WERI-Rb-1 (cell line): ENCODE data around the gene MUC5B.

ENCODE experiments used
- DNase-seq: peaks from one replicate; pipeline ENCODE4 v3.0.0-alpha.2; 2020
- H3K27ac ChIP-seq: fragments of 250-450 bp; sonication (Bioruptor Pico); 2 replicates; pipeline ENCODE4 v1.5.1; 2020; ENCODE audit warnings: mild to moderate bottlenecking, moderate library complexity
- H3K27me3 ChIP-seq: fragments of 250-450 bp; sonication (Bioruptor Pico); 2 replicates; pipeline ENCODE4 v1.5.1; 2021; ENCODE audit warnings: mild to moderate bottlenecking, low read depth, moderate library complexity; ENCODE audit not compliant: insufficient read depth, severe bottlenecking
- H3K36me3 ChIP-seq: fragments of 250-450 bp; sonication (Bioruptor Pico); 2 replicates; pipeline ENCODE4 v1.5.1; 2020; ENCODE audit warnings: mild to moderate bottlenecking, moderate library complexity
- H3K4me3 ChIP-seq: 2 replicates; pipeline ENCODE4 v1.5.1; 2011; ENCODE audit warnings: low read depth, mild to moderate bottlenecking, control low read depth, low read length
- H3K9me3 ChIP-seq: fragments of 250-450 bp; sonication (Bioruptor Pico); 2 replicates; pipeline ENCODE4 v1.5.1; 2021; ENCODE audit warnings: mild to moderate bottlenecking, moderate library complexity; ENCODE audit not compliant: severe bottlenecking
- TF ChIP-seq, protein P1 (sequence below): IDR thresholded peaks from 2 replicates; pipeline ENCODE4 v1.5.1; 2011; ENCODE audit warnings: low read depth, mild to moderate bottlenecking, control low read depth, inconsistent platforms, low read length

Gene MUC5B

DNA sequence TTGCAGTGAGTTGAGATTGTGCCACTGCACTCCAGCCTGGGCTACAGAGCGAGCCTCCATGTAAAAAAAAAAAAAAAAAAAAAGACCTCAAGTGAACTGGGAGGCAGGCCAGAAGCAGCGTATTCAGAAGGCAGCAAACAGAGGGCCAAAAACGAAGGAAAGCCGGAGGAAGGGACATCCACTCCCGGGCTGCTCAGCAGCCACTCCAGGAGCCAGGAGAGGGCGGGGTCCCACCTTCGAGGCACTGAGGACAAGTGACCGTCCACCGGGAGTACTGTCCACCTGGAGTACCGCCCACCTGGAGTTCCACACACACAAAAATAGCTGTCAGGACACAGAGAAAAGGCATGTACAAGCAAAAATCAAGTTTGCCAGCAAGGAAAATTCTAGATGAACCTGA, 81.1 kb downstream of the MUC5B start:
- H3K27me3 ChIP-seq = no peaks in the 10 kb centered on the region
- H3K9me3 ChIP-seq = no peaks in the 10 kb centered on the region
- no peak for DNase-seq
- H3K36me3 ChIP-seq = peaks cover 28% of the 10 kb centered on the region
- TF ChIP-seq, protein P1, sequence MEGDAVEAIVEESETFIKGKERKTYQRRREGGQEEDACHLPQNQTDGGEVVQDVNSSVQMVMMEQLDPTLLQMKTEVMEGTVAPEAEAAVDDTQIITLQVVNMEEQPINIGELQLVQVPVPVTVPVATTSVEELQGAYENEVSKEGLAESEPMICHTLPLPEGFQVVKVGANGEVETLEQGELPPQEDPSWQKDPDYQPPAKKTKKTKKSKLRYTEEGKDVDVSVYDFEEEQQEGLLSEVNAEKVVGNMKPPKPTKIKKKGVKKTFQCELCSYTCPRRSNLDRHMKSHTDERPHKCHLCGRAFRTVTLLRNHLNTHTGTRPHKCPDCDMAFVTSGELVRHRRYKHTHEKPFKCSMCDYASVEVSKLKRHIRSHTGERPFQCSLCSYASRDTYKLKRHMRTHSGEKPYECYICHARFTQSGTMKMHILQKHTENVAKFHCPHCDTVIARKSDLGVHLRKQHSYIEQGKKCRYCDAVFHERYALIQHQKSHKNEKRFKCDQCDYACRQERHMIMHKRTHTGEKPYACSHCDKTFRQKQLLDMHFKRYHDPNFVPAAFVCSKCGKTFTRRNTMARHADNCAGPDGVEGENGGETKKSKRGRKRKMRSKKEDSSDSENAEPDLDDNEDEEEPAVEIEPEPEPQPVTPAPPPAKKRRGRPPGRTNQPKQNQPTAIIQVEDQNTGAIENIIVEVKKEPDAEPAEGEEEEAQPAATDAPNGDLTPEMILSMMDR = no peak
- H3K4me3 ChIP-seq = no peak overlapping the region
- no peak overlapping the region for H3K27ac ChIP-seq

DNA sequence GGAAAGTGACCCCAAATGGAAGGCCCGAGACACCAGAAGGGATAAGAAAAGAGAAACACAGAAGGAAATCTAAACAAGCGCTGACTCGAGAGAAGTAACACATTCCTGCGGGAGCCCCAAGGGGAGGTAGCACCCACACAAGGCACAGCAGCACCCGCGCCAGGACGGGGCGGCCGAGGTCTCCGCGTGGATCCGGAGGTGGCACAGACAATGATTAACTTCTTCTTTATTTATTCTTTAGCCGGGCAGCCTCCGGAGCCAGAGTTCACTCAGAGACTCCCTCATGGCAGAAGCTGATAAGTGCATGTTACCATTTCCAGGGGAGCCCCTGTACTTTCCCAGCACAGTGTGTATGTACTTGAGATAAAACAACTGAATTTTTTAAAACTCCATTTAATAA, 81.5 kb downstream of the MUC5B start:
- Histone ChIP-seq H3K4me3 (no peak overlapping the region), H3K36me3 (peaks cover 28% of the 10 kb centered on the region), H3K27me3 (no peaks in the 10 kb centered on the region), H3K9me3 (no peaks in the 10 kb centered on the region), H3K27ac (no peak overlapping the region)
- DNase-seq = no peak
- TF ChIP-seq, protein P1 = no peak

DNA sequence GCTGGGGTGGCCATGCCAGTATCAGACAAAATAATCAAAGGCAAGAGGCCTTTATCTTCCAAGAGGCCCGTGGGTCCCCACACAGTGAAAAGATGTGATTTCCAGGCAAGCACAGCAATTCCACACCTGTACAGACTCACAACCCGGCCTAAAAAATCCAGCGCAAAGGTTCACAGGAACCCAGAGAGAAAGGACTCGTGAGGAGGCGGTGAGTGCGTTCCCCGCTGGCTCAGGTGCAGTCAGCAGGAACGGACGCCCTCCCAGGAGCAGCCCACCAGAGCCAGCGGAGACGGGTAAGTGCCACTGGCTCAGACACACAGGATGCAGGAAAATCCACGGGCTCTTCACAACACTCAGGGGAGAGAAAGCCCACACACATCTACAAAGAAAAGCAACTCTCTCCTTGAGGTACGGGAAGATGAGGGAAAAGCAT, 82.2 kb downstream of the MUC5B start:
- Histone ChIP-seq H3K9me3 (peaks cover 2% of the 10 kb centered on the region), H3K27me3 (no peaks in the 10 kb centered on the region), H3K36me3 (peaks cover 25% of the 10 kb centered on the region), H3K27ac (no peak overlapping the region), H3K4me3 (no peak overlapping the region)
- TF ChIP-seq, protein P1 = no peak
- no peak for DNase-seq

DNA sequence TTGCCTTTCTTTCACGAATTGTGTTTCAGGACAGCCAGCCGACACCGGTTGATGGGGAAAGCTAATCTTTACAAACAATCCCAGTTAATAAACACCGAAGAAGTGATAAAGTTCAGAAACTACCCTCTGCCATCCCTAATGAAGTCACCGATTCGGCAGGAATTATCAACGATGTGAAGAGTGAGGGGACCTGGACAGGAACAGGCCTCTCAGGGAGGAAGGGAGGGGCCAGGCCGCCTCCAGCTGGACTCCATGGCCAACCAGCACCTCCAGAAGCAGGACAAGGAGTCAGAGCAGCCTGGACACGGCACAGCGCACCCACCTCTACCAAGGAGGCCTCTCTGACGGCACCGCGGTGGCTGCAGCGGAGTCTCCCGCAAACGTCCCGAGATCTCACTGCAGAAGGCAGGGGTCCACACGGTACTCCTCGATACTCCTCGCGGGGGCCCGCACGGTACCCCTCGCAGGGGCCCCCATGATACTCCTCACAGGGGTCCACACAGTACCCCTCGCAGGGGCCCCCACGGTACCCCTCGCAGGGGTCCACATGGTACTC, 82.7 kb downstream of the MUC5B start:
- no peak overlapping the region for H3K4me3 ChIP-seq
- no peak overlapping the region for H3K27ac ChIP-seq
- H3K27me3 ChIP-seq = no peaks in the 10 kb centered on the region
- DNase-seq = no peak
- TF ChIP-seq, protein P1 = no peak
- H3K9me3 ChIP-seq = peaks cover 6% of the 10 kb centered on the region
- H3K36me3 ChIP-seq = peaks cover 25% of the 10 kb centered on the region

DNA sequence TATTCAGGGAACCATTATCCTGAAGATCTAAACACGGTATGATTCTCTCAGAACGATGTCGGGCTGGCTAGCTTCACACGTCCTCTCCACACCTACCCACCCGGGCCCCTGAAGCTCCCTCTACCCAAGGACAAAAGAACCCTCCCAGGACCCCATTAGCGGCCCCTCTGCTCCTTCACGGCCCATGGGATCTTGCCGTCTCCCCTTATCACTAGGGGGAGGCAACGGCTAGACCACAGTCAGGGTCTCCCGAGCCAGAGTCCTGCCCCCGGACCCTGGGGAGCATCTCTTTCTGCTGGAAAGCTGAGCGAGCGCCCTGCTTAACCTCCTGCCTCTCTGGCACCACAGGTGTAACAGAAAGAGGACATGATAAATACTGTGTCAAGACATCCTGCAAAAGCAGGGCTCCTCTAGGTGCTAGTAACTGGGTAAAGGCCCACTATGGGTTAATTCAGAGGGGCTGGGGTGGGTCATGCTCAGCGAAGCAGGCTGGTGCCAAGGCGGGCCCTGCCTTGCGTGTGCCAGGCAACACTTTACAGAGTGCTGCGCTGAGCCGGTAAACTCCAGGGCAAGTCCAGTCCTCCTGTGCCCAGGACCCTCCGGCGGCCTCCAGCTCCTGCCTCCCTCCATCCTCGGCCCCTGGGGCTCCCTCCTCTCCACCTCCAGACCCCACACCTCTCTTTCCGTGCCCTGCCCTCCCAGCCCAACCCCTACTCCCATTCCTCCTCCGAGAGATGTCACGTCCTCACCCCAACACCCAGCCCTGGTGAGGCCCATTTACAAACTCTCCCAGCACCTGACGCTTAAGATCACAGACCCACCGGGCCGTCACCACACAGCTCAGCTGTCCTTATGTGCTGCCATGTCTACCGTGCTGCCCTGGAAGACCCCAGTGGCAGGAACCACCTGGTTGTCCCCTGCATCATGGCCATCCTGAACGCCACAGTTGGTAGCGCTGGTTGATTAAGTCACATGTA, 83.6 kb downstream of the MUC5B start:
- peaks cover 25% of the 10 kb centered on the region for H3K36me3 ChIP-seq
- TF ChIP-seq, protein P1 = no peak
- peaks cover 15% of the 10 kb centered on the region for H3K9me3 ChIP-seq
- H3K27ac ChIP-seq = no peak overlapping the region
- H3K27me3 ChIP-seq = no peaks in the 10 kb centered on the region
- H3K4me3 ChIP-seq = no peak overlapping the region
- DNase-seq = no peak
